HL-60 (cell line): ENCODE data around the gene CCR9.

Experiments
- GABPA ChIP-seq: IDR thresholded peaks from 2 replicates; pipeline ENCODE4 v1.6.1; 2012; ENCODE audit warnings: low read depth
- POLR2AphosphoS5 ChIP-seq: IDR thresholded peaks from 2 replicates; pipeline ENCODE4 v1.6.1; 2012; ENCODE audit warnings: low read depth
- REST ChIP-seq: IDR thresholded peaks from 2 replicates; pipeline ENCODE4 v1.6.1; 2012; ENCODE audit warnings: low read depth; ENCODE audit not compliant: insufficient replicate concordance
- SPI1 ChIP-seq: IDR thresholded peaks from 2 replicates; pipeline ENCODE4 v1.6.1; 2012; ENCODE audit warnings: low read depth, mild to moderate bottlenecking, borderline replicate concordance
- TF ChIP-seq, protein P1 (sequence below): IDR thresholded peaks from one replicate; pipeline ENCODE4 v1.5.1; 2011; ENCODE audit warnings: low read length, control low read depth, inconsistent platforms; ENCODE audit not compliant: insufficient read depth

- TF ChIP-seq, protein P1, sequence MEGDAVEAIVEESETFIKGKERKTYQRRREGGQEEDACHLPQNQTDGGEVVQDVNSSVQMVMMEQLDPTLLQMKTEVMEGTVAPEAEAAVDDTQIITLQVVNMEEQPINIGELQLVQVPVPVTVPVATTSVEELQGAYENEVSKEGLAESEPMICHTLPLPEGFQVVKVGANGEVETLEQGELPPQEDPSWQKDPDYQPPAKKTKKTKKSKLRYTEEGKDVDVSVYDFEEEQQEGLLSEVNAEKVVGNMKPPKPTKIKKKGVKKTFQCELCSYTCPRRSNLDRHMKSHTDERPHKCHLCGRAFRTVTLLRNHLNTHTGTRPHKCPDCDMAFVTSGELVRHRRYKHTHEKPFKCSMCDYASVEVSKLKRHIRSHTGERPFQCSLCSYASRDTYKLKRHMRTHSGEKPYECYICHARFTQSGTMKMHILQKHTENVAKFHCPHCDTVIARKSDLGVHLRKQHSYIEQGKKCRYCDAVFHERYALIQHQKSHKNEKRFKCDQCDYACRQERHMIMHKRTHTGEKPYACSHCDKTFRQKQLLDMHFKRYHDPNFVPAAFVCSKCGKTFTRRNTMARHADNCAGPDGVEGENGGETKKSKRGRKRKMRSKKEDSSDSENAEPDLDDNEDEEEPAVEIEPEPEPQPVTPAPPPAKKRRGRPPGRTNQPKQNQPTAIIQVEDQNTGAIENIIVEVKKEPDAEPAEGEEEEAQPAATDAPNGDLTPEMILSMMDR = no peak
- TF ChIP-seq POLR2AphosphoS5 (no peak; the same call in 1 of the 2 replicates), SPI1 (no peak), GABPA (no peak), REST (no peak)
Measured at GRCh38 chr3:45874677-45875346, 11.5 kb upstream of the CCR9 start.
